GM10248 (cell line): ENCODE measurements around the gene PGA5.
"Not testable (repeated sequence)": the region's sequence is repeated elsewhere in the genome, so short reads cannot be mapped to it uniquely, and the experiment has no call there.

ENCODE experiments used
- CTCF ChIA-PET: fragments of 300-600 bp; sonication (Branson Sonifier 250); formaldehyde crosslinking; extraction: SDS; loops from one replicate; lab custom pipeline; 2021; ENCODE audit warnings: antibody characterized with exemption; lab: Yijun Ruan, JAX
- POLR2A ChIA-PET: fragments of 350-650 bp; sonication (Branson Sonifier 250); formaldehyde crosslinking; extraction: SDS; loops from one replicate; lab custom pipeline; 2020; ENCODE audit warnings: antibody characterized with exemption; lab: Yijun Ruan, JAX
- DNase-seq: peaks from one replicate; pipeline ENCODE4 v3.0.0; 2012; ENCODE audit errors: extremely low spot score
- CTCF ChIP-seq: IDR thresholded peaks from 2 replicates; pipeline ENCODE4 v1.5.1; 2012; ENCODE audit warnings: mild to moderate bottlenecking, low read depth; ENCODE audit errors: extremely low read depth, missing control alignments, control extremely low read depth

Gene PGA5

GRCh38 chr11:61201476-61201875 is 39.5 kb upstream of the PGA5 start:
- DNase-seq: no peak
- CTCF ChIA-PET: interaction anchor here (1.0 kb wide), 1 partner anchor 15 kb away, joined by 6 read pairs; no protein-coding TSS in a partner anchor
- TF ChIP-seq CTCF: no peak
- POLR2A ChIA-PET: no interaction called here

- POLR2A ChIA-PET, DNase-seq, CTCF ChIA-PET: not testable (repeated sequence)
These were observed 37.8 kb upstream of the PGA5 start, which contains the start of gene PGA3 for GRCh38 chr11:61202950-61203746. TSS of gene PGA3 (plus strand) at chr11:61203515. CDS start at chr11:61203565, 50 bp downstream.

- DNase-seq, POLR2A ChIA-PET, CTCF ChIA-PET: not testable (repeated sequence)
These were observed 37.1 kb upstream of the PGA5 start for GRCh38 chr11:61203873-61204272.

GRCh38 chr11:61204502-61205059 is 36.4 kb upstream of the PGA5 start:
- DNase-seq, POLR2A ChIA-PET, CTCF ChIA-PET: not testable (repeated sequence)

DNA sequence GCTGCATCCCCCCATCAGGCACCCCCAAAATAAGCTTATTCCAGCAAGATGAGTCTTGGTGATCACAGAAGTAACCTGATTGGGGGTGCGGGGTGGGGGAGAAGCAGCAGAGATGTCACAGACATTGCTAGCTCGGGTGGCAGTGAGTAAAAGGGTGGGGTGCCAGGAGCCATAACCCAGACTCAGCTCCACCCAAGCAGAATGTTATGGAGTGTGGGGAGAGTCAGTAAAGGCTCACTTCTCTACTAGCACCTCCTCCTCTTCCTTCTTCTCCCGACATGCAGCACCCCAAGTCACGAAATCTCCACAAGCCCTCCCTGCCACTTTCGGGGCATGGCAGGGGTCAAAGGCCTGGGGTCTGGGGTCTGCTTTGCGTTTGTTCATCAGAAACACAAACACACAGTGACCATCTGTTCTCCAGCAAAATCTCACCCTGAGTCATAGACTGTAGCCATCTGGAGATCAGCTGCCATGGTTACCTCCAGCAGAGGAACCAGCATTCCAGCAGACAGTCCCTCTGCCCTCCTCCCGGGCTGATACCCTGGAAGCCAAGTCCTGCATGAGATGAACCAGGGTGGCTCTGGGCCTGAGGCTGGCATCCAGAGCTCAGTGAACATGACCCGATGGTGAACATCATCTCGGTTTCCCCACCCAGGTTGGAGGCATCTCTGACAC is 33.2 kb upstream of the PGA5 start:
- CTCF ChIA-PET, POLR2A ChIA-PET, DNase-seq: not testable (repeated sequence)

DNA sequence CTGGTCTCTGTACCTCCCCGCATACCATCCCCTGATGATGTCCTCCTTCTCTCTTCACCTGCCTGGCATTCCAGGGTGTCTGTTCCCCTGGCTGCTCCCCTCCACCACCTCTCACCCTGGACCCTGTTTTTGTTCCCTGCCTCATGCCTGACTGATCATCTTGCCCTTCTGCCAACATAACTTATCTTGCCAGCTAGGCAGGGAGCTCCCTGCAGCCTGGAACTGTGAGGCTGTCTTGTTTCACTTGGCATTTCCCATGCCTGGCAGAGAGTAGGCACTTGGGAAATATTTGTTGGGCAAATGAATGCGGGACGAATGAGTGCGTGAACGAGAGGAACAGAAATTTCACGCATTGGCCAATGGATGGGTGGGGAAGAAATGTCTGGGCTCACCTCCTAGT is 30.3 kb upstream of the PGA5 start:
- POLR2A ChIA-PET, DNase-seq, CTCF ChIA-PET: not testable (repeated sequence)

GRCh38 chr11:61211327-61211952 is 29.5 kb upstream of the PGA5 start:
- CTCF ChIA-PET, DNase-seq, POLR2A ChIA-PET: not testable (repeated sequence)

GRCh38 chr11:61212202-61212601 is 28.8 kb upstream of the PGA5 start:
- POLR2A ChIA-PET, CTCF ChIA-PET, DNase-seq: not testable (repeated sequence)

GRCh38 chr11:61213711-61214324 is 27.2 kb upstream of the PGA5 start:
- POLR2A ChIA-PET, DNase-seq, CTCF ChIA-PET: not testable (repeated sequence)

DNA sequence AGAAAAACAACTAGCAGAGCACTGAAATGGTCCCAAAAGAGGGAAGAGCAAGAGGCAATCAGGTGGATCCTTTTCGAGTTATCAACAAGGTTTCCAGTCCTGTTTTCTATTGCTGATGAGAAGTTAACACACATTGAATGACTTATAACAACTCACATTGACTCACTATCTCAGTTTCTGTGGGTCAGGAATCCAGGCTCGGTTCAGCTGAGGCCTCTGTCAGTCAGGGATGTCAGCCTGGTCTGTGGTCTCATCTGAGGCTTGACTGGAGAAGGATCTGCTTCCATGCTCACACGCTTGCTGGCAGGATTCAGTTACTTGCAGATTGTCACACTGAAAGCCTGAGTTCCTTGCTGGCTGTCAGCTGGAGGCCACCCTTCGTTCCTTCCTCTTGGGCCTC is 22.7 kb upstream of the PGA5 start:
- POLR2A ChIA-PET, DNase-seq, CTCF ChIA-PET: not testable (repeated sequence)

DNA sequence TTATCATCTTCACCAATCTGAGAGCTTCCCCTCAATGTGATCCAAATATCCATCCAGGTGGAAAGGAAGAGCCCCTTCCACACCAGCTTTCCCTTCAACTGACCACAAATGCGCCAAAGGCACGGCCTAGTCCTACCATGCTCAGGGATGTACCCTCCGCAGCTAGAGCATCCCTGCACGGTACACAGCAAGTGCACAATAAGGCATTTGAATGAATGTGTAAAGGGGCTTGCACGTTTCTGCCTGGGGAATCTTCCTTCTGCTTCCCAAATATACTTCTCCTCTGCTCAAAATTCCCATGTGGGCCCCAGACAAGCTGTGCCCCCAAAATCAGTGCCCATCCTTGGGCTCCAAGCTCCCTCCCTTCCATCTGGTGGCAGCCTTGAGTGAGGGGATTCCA is 22.0 kb upstream of the PGA5 start:
- CTCF ChIA-PET, POLR2A ChIA-PET, DNase-seq: not testable (repeated sequence)

DNA sequence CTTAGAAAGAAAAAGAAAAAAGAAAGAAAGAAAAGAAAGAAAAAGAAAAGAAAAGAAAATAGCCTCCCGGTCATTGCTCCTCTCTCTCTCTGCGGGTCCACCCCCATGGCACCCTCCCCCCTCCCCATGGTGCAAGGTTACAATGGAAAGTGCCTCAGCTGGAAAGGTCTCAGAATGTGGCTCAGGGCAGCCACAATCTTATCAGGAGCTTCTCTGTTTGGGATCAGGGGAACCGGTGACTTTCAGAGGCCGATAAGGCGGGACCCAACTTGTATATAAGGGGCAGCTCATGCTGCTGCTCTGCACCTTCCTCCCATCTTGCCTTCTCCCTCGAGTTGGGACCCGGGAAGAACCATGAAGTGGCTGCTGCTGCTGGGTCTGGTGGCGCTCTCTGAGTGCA is 18.9 kb upstream of the PGA5 start, which contains the start of gene PGA4:
Gene PGA4 (plus strand): TSS at position 301 of the 400 bp plus-strand sequence. CDS start 54 bp downstream, at position 355.
- DNase-seq, CTCF ChIA-PET, POLR2A ChIA-PET: not testable (repeated sequence)

DNA sequence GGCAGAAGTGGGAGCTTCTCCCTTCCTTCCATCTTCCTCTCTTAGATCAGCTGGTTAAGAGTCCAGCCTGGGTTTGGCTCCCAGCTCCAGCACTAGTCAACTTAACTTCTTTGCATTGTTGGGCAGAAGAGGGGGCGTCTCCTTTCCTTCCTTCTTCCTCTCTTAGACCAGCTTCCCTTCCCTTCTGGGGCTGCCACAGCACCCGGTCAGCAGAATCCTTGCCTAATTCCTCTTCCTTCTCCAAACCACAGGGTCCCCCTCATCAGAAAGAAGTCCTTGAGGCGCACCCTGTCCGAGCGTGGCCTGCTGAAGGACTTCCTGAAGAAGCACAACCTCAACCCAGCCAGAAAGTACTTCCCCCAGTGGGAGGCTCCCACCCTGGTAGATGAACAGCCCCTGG is 18.3 kb upstream of the PGA5 start:
- DNase-seq, CTCF ChIA-PET, POLR2A ChIA-PET: not testable (repeated sequence)

DNA sequence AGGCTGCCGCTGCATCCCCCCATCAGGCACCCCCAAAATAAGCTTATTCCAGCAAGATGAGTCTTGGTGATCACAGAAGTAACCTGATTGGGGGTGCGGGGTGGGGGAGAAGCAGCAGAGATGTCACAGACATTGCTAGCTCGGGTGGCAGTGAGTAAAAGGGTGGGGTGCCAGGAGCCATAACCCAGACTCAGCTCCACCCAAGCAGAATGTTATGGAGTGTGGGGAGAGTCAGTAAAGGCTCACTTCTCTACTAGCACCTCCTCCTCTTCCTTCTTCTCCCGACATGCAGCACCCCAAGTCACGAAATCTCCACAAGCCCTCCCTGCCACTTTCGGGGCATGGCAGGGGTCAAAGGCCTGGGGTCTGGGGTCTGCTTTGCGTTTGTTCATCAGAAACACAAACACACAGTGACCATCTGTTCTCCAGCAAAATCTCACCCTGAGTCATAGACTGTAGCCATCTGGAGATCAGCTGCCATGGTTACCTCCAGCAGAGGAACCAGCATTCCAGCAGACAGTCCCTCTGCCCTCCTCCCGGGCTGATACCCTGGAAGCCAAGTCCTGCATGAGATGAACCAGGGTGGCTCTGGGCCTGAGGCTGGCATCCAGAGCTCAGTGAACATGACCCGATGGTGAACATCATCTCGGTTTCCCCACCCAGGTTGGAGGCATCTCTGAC is 14.4 kb upstream of the PGA5 start:
- POLR2A ChIA-PET, DNase-seq, CTCF ChIA-PET: not testable (repeated sequence)

DNA sequence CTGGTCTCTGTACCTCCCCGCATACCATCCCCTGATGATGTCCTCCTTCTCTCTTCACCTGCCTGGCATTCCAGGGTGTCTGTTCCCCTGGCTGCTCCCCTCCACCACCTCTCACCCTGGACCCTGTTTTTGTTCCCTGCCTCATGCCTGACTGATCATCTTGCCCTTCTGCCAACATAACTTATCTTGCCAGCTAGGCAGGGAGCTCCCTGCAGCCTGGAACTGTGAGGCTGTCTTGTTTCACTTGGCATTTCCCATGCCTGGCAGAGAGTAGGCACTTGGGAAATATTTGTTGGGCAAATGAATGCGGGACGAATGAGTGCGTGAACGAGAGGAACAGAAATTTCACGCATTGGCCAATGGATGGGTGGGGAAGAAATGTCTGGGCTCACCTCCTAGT is 11.5 kb upstream of the PGA5 start:
- POLR2A ChIA-PET, DNase-seq, CTCF ChIA-PET: not testable (repeated sequence)

- POLR2A ChIA-PET, CTCF ChIA-PET, DNase-seq: not testable (repeated sequence)
These were observed 9.9 kb upstream of the PGA5 start for GRCh38 chr11:61231033-61231432.
